Measurements from ENCODE around the gene RNF223.
A peak's percentile ranks its signal among the peaks of the same experiment; 100 is the strongest.
"Not testable (repeated sequence)": the region's sequence is repeated elsewhere in the genome, so short reads cannot be mapped to it uniquely, and the experiment has no call there.

RNF223 gene

GRCh38 chr1:1106510-1107221 is 32.6 kb upstream of the RNF223 start:
- DNase-seq: no peak

DNA sequence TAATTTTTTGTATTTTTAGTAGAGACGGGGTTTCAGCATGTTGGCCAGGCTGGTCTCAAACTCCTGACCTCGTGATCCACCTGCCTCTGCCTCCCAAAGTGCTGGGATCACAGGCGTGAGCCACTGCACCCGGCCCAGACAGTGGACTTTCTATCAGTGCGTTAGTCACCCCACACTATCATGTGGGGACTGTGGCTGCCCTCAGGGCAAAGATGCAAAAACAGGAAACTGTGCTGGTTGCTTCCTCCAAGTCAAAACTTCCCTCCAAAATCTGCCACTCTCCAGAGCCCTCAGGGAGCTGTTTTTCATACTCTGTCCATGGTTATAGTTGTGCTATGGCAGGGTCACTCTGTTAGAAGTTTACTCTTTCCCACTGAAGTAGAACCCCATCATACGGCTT is 30.0 kb upstream of the RNF223 start:
- not testable (repeated sequence) for DNase-seq

GRCh38 chr1:1101503-1101902 is 27.4 kb upstream of the RNF223 start:
- DNase-seq: no peak

DNA sequence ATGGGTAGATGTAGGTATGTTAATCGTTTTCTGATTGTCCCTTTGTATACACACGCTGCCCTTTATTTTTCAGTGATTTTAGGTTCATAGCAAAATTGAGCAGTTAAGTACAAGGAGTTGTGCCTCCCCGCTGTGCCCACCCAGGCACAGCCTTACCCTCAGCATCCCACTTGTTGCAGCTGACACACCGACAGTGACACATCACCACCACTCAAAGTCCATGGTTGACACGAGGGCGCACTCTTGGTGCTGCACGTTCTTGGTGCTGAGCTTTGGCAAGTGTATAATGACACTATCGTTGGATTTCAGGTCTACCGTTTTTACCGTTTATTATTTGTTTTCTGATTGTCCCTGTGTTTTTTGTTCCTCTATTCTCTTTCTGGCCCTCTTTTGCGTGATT is 26.2 kb upstream of the RNF223 start:
- no peak for DNase-seq

DNA sequence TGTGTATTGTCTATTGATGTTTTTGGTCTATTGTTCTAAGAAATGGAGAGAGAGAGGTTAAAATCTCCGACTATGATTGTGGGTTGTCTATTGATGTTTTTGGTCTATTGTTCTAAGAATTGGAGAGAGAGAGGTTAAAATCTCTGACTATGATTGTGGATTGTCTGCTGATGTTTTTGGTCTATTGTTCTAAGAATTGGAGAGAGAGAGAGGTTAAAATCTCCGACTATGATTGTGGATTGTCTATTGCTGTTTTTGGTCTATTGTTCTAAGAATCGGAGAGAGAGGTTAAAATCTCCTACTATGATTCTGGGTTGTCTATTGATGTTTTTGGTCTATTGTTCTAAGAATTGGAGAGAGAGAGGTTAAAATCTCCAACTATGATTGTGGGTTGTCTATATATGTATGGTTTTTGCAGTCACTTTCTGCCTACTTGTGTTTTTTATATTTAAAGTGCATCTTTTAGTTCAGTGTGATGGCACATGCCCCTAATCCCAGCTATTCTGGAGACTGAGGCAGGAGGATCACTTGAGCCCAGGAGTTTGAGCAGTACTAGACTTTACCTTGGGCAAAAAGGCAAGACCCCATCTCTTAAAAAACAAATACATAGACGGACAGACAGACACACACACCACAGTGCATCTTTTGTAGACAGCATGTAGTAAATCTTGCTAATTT is 25.5 kb upstream of the RNF223 start:
- DNase-seq: peak in 1 of 6 experiments; percentile 60

DNA sequence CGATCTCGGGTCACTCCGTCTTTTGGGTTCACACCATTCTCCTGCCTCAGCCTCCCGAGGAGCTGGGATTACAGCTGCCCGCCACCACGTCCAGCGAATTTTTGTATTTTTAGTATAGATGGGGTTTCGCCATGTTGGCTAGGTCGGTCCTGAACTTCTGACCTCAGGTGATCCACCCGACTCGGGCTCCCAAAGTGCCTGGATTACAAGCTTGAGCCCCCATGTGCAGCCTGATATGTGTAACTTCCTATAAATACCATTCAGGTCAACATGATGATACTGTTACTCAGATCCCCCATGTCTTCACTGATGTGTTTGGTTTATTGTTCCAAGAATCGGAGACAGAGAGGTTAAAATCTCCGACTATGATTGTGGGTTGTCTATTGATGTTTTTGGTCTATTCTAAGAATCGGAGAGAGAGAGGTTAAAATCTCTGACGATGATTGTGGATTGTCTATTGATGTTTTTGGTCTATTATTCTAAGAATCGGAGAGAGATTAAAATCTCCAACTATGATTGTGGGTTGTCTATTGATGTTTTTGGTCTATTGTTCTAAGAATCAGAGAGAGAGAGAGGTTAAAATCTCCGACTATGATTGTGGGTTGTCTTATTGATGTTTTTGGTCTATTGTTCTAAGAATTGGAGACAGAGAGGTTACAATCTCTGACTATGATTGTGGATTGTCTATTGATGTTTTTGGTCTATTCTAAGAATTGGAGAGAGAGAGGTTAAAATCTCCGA is 24.7 kb upstream of the RNF223 start:
- DNase-seq: peak in 3 of 6 experiments; percentile 76 to 79 (median 77)

DNA sequence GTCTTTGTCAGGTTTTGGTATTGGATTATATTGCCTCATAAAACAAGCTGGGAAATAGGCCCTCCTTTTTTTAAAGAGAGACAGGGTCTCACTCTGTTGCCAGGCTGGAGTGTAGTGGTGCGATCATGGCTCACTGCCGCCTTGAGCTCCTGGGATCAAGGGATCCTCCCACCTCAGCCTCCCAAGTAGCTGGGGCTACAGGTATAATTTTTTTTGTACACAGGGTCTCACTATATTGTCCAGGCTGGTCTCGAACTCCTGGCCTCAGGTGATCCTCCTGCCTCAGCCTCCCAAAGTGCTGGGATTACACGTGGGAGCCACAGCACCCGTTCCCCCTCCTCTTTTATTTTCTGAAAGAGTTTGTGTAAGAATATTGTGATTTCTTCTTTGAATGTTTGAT is 22.0 kb upstream of the RNF223 start:
- not testable (repeated sequence) for DNase-seq

- DNase-seq: no peak
These were observed 20.9 kb upstream of the RNF223 start for GRCh38 chr1:1094981-1095380.

GRCh38 chr1:1093610-1093943 is 19.5 kb upstream of the RNF223 start:
- DNase-seq: no peak

DNA sequence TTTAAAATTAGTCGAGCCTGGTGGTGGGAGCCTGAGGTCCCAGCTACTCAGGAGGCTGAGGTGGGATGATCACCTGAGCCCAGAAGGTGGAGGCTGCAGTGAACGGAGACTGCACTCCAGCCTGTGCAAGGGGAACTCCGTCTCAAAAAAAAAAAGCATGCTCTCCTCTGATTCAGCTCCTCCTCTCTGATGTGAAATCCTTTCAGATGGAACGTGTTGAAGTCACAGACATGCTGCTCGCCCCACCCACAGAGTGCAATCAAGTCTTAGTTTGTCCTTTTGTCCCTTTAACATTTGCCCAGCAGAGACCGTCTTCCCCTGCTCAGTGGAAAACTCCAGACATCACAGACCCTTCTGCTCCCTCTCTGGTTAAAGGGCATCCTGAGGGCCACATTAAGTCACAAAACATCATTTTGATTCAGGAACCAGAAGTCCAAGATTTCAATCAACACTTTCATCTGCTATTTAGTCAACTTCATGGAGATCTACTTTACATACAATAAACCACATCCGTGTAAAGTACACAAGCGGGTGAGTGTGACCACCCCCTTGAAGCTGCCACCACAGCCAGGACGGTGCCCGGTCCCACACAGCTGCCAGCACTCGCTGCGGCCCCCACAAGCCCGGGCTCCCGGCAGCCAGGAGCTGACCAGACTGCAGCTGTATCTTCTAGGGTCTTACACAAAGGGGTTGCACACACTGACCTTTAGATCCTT is 18.9 kb upstream of the RNF223 start:
- no peak for DNase-seq

DNA sequence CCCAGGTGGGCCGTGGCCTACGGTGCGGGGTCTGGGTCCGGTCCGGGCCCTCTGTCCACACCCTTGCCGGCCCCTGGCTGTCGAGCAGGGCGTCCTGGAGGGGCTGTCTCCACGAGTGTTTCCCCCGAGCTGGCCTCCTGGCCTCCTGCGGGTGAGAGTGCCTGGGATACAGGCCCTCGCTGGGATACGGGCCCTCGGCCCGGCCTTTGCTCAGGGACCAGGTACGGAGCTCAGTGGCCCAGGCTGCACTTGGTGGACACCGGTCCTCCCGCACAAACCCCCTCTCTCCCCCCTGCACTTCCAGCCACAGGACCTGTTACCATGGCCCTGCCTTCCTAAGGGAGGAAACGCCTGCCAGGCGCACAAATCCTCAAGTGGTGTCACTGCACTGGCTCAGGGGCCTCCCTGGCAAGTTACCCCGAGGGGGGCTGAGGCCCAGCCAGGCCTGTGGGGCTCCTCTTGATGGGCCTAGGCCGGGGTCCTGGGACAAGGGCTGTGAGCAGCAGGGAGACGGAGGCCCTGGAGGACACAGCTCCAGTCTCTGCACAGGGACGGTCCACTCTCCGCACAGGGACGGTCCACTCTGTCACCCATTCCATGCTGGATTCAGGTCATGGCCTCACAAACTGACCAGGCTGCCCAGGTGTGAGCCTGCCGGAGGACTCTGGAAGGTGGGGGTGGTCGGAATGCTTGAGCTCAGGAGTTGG is 18.2 kb upstream of the RNF223 start:
- no peak for DNase-seq

DNA sequence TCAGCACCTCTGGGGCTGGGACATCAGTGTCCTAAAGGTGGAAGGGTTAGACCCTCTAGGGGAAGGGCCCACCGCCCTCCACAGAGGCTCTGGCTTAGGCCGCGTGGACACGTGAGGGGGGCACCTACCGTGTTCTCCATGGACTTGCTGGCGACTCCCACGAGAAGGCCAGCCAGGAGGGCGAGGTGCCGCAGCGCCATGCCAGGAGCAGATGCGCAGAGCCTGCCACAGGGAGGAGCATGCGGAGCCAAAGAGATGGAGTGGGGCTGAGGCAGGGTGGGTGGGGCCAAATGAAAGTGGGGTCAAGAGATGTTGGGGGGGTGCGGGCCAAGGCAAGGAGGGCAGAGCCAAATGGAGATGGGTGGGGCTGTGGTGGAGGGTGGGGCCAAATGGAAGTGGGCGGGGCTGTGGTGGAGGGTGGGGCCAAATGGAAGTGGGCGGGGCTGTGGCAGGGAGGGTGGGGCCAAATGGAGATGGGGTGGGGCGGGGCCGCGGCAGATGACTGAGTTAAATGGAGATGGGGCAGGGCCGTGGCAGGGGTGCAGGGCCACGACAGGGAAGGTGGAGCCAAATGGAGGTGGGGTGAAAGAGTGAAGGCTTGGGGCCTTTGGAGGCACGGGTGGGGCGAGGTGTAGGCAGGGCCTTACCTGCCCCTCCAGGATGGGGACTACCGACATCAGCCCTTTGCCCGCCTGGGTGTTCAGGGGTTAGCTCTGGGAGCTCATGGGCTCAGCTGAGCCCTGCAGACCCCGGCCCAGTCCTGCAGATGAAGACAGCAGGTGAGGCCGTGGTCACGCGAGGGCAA is 17.4 kb upstream of the RNF223 start:
- no peak for DNase-seq

GRCh38 chr1:1090424-1091343 is 16.6 kb upstream of the RNF223 start:
- no peak for DNase-seq

DNA sequence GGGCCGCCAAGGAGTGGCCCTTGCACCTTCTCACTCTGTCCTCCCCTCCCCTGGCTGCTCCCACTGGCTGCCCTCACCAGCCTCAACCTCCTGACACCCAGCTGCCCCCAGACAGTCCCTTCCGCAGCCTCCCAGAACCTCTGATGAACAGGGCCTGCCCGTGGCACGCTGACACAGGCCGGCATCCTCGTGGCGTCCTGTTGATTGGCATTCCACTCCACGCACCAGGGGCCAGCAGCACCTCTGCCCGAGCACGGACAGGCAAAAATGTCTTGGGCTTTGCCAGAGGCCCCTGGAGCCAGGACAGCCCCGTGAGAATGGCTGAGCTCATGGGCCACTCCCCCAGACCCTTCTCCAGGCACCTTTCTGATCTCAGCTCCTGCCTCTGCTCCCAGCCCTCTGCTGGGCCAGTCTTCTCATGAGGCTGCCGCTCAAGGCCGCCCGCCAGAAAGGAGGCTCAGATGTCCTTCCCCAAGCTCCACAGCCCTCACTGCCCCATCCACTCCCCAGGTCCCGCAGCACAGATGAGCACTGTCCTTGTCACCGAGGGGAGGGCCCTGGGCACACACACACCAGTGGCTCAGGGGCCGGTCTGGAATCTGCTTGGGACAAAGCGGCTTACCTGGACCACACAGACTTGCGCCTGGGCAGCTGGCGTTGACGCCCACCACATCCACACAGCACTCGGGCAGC is 15.8 kb upstream of the RNF223 start:
- no peak for DNase-seq

DNA sequence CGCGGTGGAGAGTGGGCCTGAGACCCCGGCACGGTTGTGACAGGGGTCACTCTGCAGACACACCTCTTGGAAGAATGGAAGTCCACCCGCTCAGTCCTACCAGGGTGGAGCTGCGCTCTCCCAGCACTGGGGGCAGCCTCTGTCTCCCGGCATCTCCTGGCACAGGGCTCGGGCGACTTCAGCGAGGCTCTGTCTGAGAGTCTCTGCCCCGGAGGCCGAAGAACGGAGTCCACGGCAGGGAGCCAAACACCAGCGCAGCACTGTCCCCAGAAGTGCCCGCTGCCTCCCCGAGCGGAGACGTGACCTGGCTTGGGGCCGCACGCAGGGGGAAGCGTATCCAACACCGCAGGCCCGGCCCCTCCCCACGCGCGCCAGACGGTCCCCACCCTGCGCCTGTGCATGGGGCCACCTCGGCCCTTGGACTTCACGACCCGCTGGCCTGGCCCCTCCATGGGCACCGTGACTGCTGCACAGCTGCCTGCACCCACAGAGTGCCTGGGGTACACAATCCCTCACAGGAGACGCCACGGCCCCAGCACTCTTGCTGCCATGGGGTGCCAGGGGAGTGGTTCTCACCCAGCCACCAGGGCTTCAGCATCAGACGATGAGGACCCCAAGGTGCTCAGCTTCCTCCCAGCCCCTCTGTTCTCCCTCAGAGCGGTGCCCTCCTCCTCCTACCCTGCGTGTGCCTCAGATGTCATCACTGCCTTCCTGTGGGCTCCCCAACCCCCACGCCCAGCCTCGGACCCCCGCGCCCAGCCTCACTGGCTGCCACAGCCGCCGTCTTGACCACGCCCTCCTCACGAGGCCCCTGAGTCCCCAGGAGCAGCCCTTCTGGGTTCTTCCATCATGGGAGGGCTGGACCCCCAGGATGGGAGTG is 14.9 kb upstream of the RNF223 start:
- DNase-seq: no peak

DNA sequence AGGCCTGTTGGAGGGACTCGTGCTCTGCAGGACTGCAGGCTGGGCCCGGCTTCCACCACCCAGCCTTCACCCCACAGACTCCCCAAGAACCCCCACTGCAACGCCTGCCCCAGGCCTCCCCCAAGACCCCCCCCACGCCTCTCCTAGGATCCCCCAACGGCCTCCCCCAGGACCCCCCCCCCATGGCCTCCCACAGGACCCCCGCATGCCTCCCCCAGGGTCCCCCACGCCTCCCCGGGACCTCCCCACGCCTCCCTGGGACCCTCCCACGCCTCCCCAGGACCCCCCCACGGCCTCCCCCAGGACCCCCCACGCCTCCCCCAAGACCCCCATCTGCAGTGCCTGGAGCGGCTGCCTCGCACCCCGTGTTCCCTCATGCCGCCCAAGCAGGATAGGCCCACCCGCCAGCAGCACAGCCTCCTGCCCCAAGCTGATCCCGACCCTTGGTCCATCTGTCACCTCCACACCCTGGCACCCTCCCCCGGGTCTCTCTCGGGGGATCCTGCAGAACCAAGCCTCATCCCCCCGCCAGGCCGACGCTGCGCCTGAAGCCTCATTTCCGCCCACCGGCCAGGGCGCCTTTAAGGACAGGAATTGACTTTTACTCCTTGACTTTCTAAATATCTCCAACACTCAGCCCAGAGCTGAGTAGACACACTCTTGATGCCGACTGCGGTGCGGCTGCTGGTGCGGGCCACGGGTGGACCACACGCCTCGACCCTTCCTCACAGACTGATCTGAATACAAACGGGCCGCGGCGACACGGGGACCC is 14.1 kb upstream of the RNF223 start:
- no peak for DNase-seq

DNA sequence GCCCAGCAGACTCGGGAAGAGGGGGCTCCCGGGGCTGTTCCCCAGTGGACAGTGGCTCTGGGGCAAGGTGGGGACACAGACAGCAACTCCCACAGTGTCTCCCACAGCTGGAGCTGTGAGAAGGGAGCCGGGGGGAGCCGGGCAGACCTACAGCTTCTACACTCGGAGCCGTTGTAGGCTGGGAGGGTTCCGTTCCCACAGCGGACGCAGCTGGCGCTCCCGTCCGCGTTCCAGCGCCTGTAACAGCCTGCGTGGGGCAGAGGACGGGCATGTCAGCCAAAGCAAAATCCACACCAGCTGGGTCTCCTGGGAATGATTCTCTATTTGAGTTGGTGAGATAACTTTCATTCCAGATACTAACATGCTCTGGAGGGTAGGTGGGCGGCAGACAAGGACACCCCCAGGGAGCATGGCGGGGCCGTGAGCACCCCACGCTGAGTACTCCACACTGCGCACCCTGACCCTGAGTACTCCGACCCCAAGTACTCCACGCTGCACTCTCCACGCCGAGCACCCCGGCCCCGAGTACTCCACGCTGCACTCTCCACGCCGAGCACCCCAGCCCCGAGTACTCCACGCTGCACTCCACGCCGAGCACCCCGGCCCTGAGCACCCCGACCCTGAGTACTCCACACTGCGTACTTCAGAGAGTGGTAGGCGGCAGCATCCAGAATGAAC is 13.4 kb upstream of the RNF223 start:
- DNase-seq: no peak

DNA sequence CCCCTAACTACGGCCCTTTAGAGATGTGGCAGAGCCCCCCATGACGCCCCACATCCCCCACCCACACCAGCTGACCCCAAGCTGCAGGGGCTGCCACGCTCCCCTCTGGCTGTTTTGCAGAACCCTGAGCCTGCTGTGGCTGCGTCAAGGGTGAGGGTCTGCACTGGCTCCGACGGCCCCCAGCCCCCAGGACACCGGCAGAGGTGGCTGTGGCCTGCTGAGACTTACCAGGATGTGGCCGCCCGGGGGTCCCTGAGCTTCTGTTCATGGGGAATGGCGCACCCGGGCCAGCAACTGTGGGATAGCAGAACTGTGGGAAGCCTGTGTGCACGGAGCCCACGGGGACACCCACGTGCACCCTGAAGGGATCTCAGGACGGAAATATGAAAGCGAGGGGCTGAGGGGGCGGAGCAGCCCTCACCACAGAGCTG is 12.8 kb upstream of the RNF223 start:
- DNase-seq: no peak

Measured in stimulated activated naive CD4-positive, alpha-beta T cell (primary cell).